Measurements from ENCODE around the gene ZC3HAV1L.
"Not testable (repeated sequence)": the region's sequence is repeated elsewhere in the genome, so short reads cannot be mapped to it uniquely, and the experiment has no call there.

The ZC3HAV1L gene

GRCh38 chr7:138980563-138981291 lies 55.1 kb downstream of the ZC3HAV1L start:
- peak; percentile 10 for DNase-seq (ENCODE audit: low read depth, low spot score)
- no peak for TF ChIP-seq CTCF (IDR thresholded peaks at IDR 0.05; ENCODE audit: low read depth, low read length)
- peak overlapping the region; percentile 65 for H3K4me3 ChIP-seq (ENCODE audit: low read depth, low read length)
- in situ Hi-C loops (cut with HindIII; ENCODE audit: low sequenced_read_pairs) = no loop called here

- DNase-seq (ENCODE audit: low read depth, low spot score) = peak; percentile 17
- peak overlapping the region; percentile 65 for H3K4me3 ChIP-seq (ENCODE audit: low read depth, low read length)
- no peak for TF ChIP-seq CTCF (IDR thresholded peaks at IDR 0.05; ENCODE audit: low read depth, low read length)
- in situ Hi-C loops (cut with HindIII; ENCODE audit: low sequenced_read_pairs) = no loop called here
Observed at GRCh38 chr7:138979988-138980562, 55.8 kb downstream of the ZC3HAV1L start.

- in situ Hi-C loops (cut with HindIII; ENCODE audit: low sequenced_read_pairs) = no loop called here
- TF ChIP-seq CTCF (IDR thresholded peaks at IDR 0.05; ENCODE audit: low read depth, low read length) = no peak
- H3K4me3 ChIP-seq (ENCODE audit: low read depth, low read length) = no peak overlapping the region
- DNase-seq (ENCODE audit: low read depth, low spot score) = no peak
Observed at GRCh38 chr7:138979226-138979979, 56.4 kb downstream of the ZC3HAV1L start.

GRCh38 chr7:138978541-138979184 lies 57.2 kb downstream of the ZC3HAV1L start:
- in situ Hi-C loops (cut with HindIII; ENCODE audit: low sequenced_read_pairs) = no loop called here
- no peak for DNase-seq (ENCODE audit: low read depth, low spot score)
- no peak for TF ChIP-seq CTCF (IDR thresholded peaks at IDR 0.05; ENCODE audit: low read depth, low read length)
- no peak overlapping the region for H3K4me3 ChIP-seq (ENCODE audit: low read depth, low read length)

GRCh38 chr7:138976161-138976560 lies 59.7 kb downstream of the ZC3HAV1L start:
- H3K4me3 ChIP-seq (ENCODE audit: low read depth, low read length); in situ Hi-C loops (cut with HindIII; ENCODE audit: low sequenced_read_pairs); DNase-seq (ENCODE audit: low read depth, low spot score): not testable (repeated sequence)
